K562 (cell line): ENCODE measurements around the gene PARP9.

Experiments
- EP300 ChIP-seq: IDR thresholded peaks from 2 replicates; pipeline ENCODE4 v1.6.1; 2012; ENCODE audit warnings: low read length, improper control_type of control experiment
- YY1 ChIP-seq, 3 experiments: IDR thresholded peaks; 2 replicates each; pipeline ENCODE4 v1.6.1; 2011; ENCODE audit warnings: low read length in 2 of 3, mild to moderate bottlenecking in 2 of 3, moderate library complexity in 2 of 3, borderline replicate concordance in 1 of 3, control low read depth in 1 of 3, low read depth in 1 of 3; ENCODE audit not compliant: insufficient read depth in 3 of 3, insufficient replicate concordance in 2 of 3, control insufficient read depth in 1 of 3, insufficient read length in 1 of 3; ENCODE audit errors: extremely low read depth in 1 of 3
- TF ChIP-seq, protein P1 (sequence below), 2 experiments: fragments of 450-650 bp; formaldehyde crosslinking in 1 of 2; IDR thresholded peaks; 2 replicates each; pipeline versions ENCODE4 v1.4.0 to v1.6.1; 2014 to 2020; ENCODE audit warnings: mild to moderate bottlenecking in 2 of 2, borderline replicate concordance in 1 of 2, low read depth in 1 of 2

DNA sequence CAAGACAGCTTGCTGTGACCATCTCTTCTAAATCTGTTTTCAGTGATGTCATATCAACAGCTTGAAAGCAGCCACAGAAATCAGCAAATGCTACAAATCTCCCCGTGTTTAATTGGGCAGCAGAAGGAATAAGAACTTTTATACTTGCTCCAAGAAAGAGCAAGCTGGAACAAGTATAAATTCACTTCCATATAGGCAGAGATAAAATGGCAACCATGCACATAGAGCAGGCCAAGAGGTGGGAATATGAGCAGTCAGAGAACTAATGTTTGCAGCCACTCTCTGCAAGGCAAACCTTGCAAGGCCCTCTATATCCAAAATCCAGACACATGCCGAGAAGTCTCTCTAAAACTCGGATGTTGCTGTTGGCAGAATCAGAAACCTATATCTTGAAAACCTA is 16.0 kb downstream of the PARP9 start:
- TF ChIP-seq, protein P1, sequence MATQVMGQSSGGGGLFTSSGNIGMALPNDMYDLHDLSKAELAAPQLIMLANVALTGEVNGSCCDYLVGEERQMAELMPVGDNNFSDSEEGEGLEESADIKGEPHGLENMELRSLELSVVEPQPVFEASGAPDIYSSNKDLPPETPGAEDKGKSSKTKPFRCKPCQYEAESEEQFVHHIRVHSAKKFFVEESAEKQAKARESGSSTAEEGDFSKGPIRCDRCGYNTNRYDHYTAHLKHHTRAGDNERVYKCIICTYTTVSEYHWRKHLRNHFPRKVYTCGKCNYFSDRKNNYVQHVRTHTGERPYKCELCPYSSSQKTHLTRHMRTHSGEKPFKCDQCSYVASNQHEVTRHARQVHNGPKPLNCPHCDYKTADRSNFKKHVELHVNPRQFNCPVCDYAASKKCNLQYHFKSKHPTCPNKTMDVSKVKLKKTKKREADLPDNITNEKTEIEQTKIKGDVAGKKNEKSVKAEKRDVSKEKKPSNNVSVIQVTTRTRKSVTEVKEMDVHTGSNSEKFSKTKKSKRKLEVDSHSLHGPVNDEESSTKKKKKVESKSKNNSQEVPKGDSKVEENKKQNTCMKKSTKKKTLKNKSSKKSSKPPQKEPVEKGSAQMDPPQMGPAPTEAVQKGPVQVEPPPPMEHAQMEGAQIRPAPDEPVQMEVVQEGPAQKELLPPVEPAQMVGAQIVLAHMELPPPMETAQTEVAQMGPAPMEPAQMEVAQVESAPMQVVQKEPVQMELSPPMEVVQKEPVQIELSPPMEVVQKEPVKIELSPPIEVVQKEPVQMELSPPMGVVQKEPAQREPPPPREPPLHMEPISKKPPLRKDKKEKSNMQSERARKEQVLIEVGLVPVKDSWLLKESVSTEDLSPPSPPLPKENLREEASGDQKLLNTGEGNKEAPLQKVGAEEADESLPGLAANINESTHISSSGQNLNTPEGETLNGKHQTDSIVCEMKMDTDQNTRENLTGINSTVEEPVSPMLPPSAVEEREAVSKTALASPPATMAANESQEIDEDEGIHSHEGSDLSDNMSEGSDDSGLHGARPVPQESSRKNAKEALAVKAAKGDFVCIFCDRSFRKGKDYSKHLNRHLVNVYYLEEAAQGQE (IDR thresholded peaks at IDR 0.05; ENCODE audit: borderline replicate concordance) = no peak
- TF ChIP-seq, protein P1 (CRISPR knock-in tag; IDR thresholded peaks at IDR 0.05; ENCODE audit: low read depth) = no peak
- TF ChIP-seq EP300 = no peak
- TF ChIP-seq YY1 (IDR thresholded peaks at IDR 0.05; ENCODE audit: borderline replicate concordance in 1 of 3, control insufficient read depth in 1 of 3, extremely low read depth in 1 of 3, insufficient read depth in 3 of 3, insufficient read length in 1 of 3, insufficient replicate concordance in 2 of 3, low read depth in 1 of 3, low read length in 2 of 3) = no peak
